ENCODE results near the gene IDH3A. TPM values are rescaled to one million over a fixed set of nuclear protein-coding genes. Genes with fewer than 3 reads are reported as not detected.

IDH3A gene
- total and polyA plus RNA-seq, 9 of the 15 experiments (the other 6 are each of a cell fraction or from before 2014, with no cell fraction given), result 37.4 to 249 (median 107) TPM

DNA sequence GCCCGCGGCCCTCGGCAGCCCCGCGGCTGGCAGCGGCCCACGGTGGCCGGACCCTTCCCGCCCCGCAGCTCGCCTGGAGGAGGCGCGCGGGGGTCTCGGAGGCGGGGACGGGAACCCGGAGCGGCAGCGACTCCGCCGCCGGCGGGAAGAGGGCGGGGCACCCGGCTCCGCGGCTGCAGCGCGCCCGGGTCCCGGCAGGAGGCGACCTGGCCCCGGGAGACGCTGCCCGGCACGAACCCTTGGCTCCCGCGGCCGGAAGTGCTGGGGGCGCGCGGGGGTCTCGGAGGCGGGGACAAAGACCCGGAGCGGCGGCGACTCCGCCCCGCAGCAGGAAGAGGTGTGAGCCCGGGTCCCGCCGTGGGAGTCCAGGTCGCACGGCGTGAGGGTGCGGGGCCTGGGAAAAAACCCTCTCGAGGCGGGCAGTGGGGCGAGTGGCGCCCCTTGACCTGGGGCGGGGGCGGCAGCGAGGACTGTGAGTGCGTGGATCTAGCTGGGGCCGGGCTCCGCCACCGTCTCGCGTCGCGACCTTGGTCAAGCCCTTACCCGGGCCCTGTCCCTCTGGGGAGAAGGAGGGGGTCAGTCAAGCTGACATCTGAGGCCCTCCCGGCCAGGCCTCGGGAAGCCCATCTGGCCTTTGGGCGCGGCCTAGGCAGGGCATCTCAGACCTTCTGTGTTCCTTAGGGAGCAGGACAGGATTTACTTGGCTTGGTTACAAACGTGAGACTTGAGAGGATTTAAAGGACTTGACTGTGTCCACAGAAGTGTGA lies 17.7 kb upstream of the IDH3A start, which contains the start of gene CIB2 (continued):
- TF ChIP-seq, protein P1, sequence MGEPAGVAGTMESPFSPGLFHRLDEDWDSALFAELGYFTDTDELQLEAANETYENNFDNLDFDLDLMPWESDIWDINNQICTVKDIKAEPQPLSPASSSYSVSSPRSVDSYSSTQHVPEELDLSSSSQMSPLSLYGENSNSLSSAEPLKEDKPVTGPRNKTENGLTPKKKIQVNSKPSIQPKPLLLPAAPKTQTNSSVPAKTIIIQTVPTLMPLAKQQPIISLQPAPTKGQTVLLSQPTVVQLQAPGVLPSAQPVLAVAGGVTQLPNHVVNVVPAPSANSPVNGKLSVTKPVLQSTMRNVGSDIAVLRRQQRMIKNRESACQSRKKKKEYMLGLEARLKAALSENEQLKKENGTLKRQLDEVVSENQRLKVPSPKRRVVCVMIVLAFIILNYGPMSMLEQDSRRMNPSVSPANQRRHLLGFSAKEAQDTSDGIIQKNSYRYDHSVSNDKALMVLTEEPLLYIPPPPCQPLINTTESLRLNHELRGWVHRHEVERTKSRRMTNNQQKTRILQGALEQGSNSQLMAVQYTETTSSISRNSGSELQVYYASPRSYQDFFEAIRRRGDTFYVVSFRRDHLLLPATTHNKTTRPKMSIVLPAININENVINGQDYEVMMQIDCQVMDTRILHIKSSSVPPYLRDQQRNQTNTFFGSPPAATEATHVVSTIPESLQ (CRISPR knock-in tag; IDR thresholded peaks at IDR 0.05), result no peak
- TF ChIP-seq ETV1 (tag; conservative IDR thresholded peaks at IDR 0.05; ENCODE audit: low read depth), result peak; percentile 88
- TF ChIP-seq, protein P2, sequence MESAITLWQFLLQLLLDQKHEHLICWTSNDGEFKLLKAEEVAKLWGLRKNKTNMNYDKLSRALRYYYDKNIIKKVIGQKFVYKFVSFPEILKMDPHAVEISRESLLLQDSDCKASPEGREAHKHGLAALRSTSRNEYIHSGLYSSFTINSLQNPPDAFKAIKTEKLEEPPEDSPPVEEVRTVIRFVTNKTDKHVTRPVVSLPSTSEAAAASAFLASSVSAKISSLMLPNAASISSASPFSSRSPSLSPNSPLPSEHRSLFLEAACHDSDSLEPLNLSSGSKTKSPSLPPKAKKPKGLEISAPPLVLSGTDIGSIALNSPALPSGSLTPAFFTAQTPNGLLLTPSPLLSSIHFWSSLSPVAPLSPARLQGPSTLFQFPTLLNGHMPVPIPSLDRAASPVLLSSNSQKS (CRISPR knock-in tag; IDR thresholded peaks at IDR 0.05), result no peak
- no peak for TF ChIP-seq TSC22D4 (tag; IDR thresholded peaks at IDR 0.05)
- TF ChIP-seq CHD2 (IDR thresholded peaks at IDR 0.05; ENCODE audit: low read depth, low read length), result no peak
- TF ChIP-seq SIRT6 (IDR thresholded peaks at IDR 0.05; ENCODE audit: low read depth, low read length), result no peak
- TF ChIP-seq CTCF (IDR thresholded peaks at IDR 0.05 in 2 of 3, conservative IDR thresholded peaks at IDR 0.05 in 1 of 3; ENCODE audit: insufficient read depth in 2 of 3, low read depth in 1 of 3, low read length in 3 of 3), result peak; percentile 59 to 88 (median 80)
- no peak for TF ChIP-seq DDX20 (tag; IDR thresholded peaks at IDR 0.05; ENCODE audit: low read depth)
- no peak for TF ChIP-seq CHCHD3 (CRISPR knock-in tag; IDR thresholded peaks at IDR 0.05)
- TF ChIP-seq, protein P3, sequence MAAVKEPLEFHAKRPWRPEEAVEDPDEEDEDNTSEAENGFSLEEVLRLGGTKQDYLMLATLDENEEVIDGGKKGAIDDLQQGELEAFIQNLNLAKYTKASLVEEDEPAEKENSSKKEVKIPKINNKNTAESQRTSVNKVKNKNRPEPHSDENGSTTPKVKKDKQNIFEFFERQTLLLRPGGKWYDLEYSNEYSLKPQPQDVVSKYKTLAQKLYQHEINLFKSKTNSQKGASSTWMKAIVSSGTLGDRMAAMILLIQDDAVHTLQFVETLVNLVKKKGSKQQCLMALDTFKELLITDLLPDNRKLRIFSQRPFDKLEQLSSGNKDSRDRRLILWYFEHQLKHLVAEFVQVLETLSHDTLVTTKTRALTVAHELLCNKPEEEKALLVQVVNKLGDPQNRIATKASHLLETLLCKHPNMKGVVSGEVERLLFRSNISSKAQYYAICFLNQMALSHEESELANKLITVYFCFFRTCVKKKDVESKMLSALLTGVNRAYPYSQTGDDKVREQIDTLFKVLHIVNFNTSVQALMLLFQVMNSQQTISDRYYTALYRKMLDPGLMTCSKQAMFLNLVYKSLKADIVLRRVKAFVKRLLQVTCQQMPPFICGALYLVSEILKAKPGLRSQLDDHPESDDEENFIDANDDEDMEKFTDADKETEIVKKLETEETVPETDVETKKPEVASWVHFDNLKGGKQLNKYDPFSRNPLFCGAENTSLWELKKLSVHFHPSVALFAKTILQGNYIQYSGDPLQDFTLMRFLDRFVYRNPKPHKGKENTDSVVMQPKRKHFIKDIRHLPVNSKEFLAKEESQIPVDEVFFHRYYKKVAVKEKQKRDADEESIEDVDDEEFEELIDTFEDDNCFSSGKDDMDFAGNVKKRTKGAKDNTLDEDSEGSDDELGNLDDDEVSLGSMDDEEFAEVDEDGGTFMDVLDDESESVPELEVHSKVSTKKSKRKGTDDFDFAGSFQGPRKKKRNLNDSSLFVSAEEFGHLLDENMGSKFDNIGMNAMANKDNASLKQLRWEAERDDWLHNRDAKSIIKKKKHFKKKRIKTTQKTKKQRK (IDR thresholded peaks at IDR 0.05; ENCODE audit: borderline replicate concordance, low read depth, low read length), result no peak
- TF ChIP-seq HDAC3 (IDR thresholded peaks at IDR 0.05; ENCODE audit: borderline replicate concordance, partially characterized antibody), result no peak
- no peak for TF ChIP-seq ZNF707 (CRISPR knock-in tag; conservative IDR thresholded peaks at IDR 0.05)
- TF ChIP-seq TAF7 (tag; IDR thresholded peaks at IDR 0.05), result no peak
- no peak; the same call in 1 of the 2 replicates for TF ChIP-seq ZNF586 (CRISPR knock-in tag; conservative IDR thresholded peaks at IDR 0.05)
- TF ChIP-seq HEY1 (CRISPR knock-in tag; IDR thresholded peaks at IDR 0.05; ENCODE audit: borderline replicate concordance), result no peak
- TF ChIP-seq MAFF (IDR thresholded peaks at IDR 0.05; ENCODE audit: low read length), result no peak
- no peak for TF ChIP-seq HNRNPL (IDR thresholded peaks at IDR 0.05; ENCODE audit: low read depth, low read length)
